C4-2B (cell line): ENCODE data around the gene TNRC18.

Source experiments
- ZFX ChIP-seq: fragments of 450-650 bp; IDR thresholded peaks from 2 replicates; pipeline ENCODE4 v1.6.1; 2017
- TF ChIP-seq, protein P1 (sequence below): fragments of 450-650 bp; conservative IDR thresholded peaks from 2 replicates; pipeline ENCODE4 v1.5.1; 2017; ENCODE audit warnings: mild to moderate bottlenecking

DNA sequence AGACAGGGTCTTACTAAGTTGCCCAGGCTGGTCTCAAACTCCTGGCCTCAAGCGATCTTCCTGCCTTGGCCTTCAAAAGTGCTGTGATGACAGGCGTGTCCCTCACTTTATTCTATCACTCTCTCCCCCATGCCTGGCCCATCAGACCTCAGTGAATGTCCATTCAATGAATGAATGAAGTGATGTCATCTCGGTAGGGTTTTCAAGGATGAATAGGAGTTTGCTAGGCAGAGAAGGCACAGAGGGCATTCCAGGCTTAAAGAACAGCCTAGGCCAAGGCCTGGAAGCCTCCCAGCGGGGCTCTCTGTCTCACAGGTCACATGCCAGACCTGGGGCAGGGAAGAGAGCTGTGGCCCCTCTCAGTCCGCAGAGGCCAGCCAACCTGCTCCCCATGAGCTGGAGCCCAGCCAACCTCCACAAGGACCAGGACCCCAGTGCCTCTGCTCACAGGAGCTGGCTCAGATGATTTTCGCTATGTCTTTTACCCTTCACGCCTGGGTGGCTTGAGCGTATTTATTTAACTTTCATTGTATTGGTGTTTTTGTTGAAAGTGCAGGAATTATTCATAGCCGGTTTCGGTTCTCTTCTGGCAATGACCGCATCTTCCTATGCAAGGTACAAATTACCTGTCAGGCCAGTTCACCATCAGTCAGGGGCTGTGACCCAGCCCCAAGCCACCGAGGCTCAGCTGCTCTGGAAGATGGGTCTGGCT lies 11.8 kb upstream of the TNRC18 start:
- TF ChIP-seq, protein P1, sequence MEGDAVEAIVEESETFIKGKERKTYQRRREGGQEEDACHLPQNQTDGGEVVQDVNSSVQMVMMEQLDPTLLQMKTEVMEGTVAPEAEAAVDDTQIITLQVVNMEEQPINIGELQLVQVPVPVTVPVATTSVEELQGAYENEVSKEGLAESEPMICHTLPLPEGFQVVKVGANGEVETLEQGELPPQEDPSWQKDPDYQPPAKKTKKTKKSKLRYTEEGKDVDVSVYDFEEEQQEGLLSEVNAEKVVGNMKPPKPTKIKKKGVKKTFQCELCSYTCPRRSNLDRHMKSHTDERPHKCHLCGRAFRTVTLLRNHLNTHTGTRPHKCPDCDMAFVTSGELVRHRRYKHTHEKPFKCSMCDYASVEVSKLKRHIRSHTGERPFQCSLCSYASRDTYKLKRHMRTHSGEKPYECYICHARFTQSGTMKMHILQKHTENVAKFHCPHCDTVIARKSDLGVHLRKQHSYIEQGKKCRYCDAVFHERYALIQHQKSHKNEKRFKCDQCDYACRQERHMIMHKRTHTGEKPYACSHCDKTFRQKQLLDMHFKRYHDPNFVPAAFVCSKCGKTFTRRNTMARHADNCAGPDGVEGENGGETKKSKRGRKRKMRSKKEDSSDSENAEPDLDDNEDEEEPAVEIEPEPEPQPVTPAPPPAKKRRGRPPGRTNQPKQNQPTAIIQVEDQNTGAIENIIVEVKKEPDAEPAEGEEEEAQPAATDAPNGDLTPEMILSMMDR, result no peak
- no peak for TF ChIP-seq ZFX
